ENCODE results near the gene LHX5. TPM values are rescaled to one million over a fixed set of nuclear protein-coding genes. Genes with fewer than 3 reads are reported as not detected.

The LHX5 gene
- total RNA-seq (2022) (not detected in 2 replicates), Bru-seq, nascent RNA (not detected), BruChase-seq, experiment 1, labeled RNA remaining after a 6-hour chase (not detected), BruChase-seq, experiment 2, labeled RNA remaining after a 2-hour chase (not detected)
- long read RNA-seq, partial matches to known transcripts = 0 of 1 reads
- long read RNA-seq, other reads (novel, unspliced or antisense) = 1 of 1 reads

DNA sequence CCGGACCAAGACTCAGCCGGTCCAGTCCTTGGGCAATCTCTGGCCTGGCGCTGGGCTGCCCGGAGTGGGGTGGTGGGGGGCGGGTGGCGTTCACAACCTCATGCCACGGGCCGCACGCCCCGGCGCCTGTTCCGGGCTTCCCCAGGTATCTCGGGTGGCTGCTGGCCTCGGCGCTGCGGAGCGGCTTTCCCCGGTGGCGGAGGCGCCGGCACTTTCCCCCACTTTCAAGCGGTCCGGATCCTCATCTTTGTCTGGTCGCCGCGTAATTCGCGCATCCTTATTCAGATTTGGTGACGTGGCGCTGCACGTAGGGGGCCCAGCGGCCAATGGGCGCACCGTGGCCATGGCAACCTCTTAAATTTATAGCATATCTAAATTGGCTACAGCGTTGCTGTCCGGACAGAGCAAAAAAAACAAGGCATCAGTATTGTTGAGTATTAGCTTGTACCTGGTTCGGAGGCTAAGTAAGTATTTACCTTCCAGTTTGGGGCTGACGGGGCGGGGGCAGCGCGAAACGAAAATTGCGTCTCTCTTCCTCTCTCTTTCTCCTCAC is at the start of gene LHX5:
Gene LHX5 (minus strand): TSS at position 253 of the 553 bp plus-strand sequence. CDS start 373 bp downstream, outside the sequence.
- no peaks in the 10 kb centered on the region for H3K36me3 Mint-ChIP-seq (ENCODE audit: insufficient read depth, unreplicated experiment)
- CTCF ChIA-PET = no interaction called here
- peaks cover 3% of the 10 kb centered on the region for H3K4me1 Mint-ChIP-seq (ENCODE audit: low read depth, unreplicated experiment)
- TF ChIP-seq, protein P1, sequence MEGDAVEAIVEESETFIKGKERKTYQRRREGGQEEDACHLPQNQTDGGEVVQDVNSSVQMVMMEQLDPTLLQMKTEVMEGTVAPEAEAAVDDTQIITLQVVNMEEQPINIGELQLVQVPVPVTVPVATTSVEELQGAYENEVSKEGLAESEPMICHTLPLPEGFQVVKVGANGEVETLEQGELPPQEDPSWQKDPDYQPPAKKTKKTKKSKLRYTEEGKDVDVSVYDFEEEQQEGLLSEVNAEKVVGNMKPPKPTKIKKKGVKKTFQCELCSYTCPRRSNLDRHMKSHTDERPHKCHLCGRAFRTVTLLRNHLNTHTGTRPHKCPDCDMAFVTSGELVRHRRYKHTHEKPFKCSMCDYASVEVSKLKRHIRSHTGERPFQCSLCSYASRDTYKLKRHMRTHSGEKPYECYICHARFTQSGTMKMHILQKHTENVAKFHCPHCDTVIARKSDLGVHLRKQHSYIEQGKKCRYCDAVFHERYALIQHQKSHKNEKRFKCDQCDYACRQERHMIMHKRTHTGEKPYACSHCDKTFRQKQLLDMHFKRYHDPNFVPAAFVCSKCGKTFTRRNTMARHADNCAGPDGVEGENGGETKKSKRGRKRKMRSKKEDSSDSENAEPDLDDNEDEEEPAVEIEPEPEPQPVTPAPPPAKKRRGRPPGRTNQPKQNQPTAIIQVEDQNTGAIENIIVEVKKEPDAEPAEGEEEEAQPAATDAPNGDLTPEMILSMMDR (IDR thresholded peaks at IDR 0.05; ENCODE audit: unreplicated experiment) = no peak
- H3K9me3 Mint-ChIP-seq (ENCODE audit: low read depth, unreplicated experiment) = no peaks in the 10 kb centered on the region
- BruUV-seq (replicated peaks) = no TSS peak
- intact Hi-C loops (cut with micrococcal nuclease; ENCODE audit: unreplicated experiment) = no loop called here
- no peak within 1 kb of the TSS for H3K27ac Mint-ChIP-seq (ENCODE audit: unreplicated experiment)
- peaks cover 90% of the 10 kb centered on the region for H3K27me3 Mint-ChIP-seq (ENCODE audit: unreplicated experiment)
- H3K4me3 Mint-ChIP-seq (ENCODE audit: low read depth, unreplicated experiment) = no peak within 1 kb of the TSS
- no peak for DNase-seq

DNA sequence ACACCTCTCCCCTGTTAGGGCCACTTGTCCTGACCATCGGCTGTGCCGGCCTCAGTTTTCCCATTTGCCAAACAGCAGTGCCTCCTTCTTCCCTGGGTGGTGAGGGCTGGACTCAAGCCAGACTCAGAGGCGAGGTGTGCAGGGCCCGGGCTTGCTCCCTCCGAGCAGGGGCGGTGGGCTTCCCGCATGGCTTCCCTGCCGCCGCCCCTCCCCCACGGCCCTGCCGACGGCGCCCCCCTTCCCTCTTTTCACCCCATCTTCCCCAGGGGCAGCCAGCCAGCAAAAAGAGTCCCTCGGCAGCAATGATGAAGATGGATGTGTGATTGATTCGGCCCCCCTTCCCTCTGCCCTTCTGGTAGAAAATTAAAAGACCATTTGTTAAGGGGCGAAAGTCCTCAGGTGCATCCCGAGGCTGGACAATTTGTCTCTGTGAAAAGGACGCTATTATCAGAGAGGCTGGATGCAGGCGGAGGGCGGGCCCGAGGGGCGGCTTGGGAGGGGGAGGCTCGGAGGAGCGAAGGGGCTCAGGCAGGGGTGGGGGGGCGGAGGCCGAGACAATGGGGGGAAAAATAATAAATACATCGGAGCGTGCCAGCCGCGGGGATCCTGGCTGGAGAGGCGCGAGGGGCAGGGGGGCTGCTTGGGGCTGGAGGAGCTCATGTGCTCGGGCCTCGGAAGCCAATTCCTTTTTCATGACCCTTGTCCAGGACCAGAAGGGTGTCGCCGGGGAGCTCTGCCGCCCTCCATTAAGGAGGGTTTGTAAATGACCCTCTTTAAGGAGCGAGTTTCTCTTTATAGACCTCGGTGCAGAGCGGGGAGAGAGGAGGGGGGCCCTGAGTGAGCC is 48.0 kb upstream of the LHX5 start:
- Mint-ChIP-seq H3K4me3 (ENCODE audit: low read depth, unreplicated experiment) (no peak overlapping the region), H3K27me3 (ENCODE audit: unreplicated experiment) (peaks cover 96% of the 10 kb centered on the region), H3K27ac (ENCODE audit: unreplicated experiment) (no peak overlapping the region), H3K9me3 (ENCODE audit: low read depth, unreplicated experiment) (no peaks in the 10 kb centered on the region), H3K4me1 (ENCODE audit: low read depth, unreplicated experiment) (no peaks in the 10 kb centered on the region), H3K36me3 (ENCODE audit: insufficient read depth, unreplicated experiment) (no peaks in the 10 kb centered on the region)
- no TSS peak for BruUV-seq (replicated peaks)
- TF ChIP-seq, protein P1 (IDR thresholded peaks at IDR 0.05; ENCODE audit: unreplicated experiment) = no peak
- CTCF ChIA-PET = no interaction called here
- intact Hi-C loops (cut with micrococcal nuclease; ENCODE audit: unreplicated experiment) = no loop called here
- DNase-seq = no peak

DNA sequence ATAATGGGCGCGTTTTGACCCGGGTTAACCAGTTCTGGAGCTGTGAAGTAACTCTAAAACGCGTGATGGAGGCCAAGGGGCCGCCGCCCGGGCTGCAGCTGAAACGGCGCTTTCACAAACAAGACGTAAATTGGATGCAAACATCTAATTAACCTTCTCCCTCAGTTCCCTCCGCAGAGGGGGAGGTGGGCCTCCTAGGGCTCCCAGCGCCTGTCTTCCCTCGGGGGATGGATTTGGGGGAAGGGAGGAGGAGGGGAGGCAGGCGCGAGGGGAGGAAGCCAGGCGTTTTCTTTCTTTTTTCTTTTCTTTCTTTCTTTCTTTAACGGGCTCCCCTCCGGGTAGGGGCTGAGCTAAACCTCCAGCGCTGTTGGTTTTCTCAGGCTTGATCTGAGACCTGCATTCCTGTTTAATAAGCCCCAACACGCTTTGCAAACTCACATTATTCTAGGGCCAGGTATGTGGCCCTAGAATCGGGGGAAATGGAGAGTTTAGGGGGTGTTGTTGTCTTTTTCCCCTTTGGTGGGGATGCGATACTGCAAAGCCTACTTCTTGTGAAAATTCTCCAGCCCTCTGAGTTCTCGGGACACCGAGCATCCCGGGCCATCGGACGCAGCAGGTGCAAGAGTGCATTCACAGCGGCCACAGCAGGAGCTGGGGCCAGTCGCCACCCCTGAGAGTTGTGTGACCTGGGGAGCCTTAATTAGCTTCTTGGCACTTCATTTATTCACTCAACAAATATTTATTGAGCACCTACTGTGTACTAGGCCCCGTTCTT is 43.6 kb upstream of the LHX5 start:
- no peaks in the 10 kb centered on the region for H3K9me3 Mint-ChIP-seq (ENCODE audit: low read depth, unreplicated experiment)
- intact Hi-C loops (cut with micrococcal nuclease; ENCODE audit: unreplicated experiment) = no loop called here
- TF ChIP-seq, protein P1 (IDR thresholded peaks at IDR 0.05; ENCODE audit: unreplicated experiment) = no peak
- no peaks in the 10 kb centered on the region for H3K36me3 Mint-ChIP-seq (ENCODE audit: insufficient read depth, unreplicated experiment)
- H3K27me3 Mint-ChIP-seq (ENCODE audit: unreplicated experiment) = peaks cover 95% of the 10 kb centered on the region
- no peak overlapping the region for H3K4me3 Mint-ChIP-seq (ENCODE audit: low read depth, unreplicated experiment)
- no peak overlapping the region for H3K27ac Mint-ChIP-seq (ENCODE audit: unreplicated experiment)
- no peaks in the 10 kb centered on the region for H3K4me1 Mint-ChIP-seq (ENCODE audit: low read depth, unreplicated experiment)
- no TSS peak for BruUV-seq (replicated peaks)
- no peak for DNase-seq
- CTCF ChIA-PET = interaction anchor here (0.6 kb wide), 1 partner anchor 403 kb away, joined by 3 read pairs; no protein-coding TSS in a partner anchor

DNA sequence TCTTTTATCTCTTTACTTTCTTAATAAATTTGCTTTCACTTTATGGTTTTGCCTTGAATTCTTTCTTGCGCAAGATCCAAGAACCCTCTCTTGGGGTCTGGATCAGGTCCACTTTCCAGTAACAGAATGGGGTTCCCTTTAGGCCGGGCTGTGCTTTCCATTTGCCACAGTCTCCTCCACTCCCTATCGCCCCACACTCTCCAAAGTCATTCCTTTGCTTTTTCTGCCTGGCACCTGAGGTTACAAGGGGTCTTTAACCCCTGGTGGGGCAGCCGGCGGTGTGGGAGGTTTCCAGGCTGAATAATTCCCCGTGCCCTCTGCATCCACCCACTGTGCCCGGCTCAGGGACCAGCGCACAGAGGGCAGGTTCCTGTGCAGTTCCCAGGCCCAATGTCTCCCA is 42.9 kb upstream of the LHX5 start:
- peaks cover 95% of the 10 kb centered on the region for H3K27me3 Mint-ChIP-seq (ENCODE audit: unreplicated experiment)
- no peaks in the 10 kb centered on the region for H3K4me1 Mint-ChIP-seq (ENCODE audit: low read depth, unreplicated experiment)
- BruUV-seq (replicated peaks) = no TSS peak
- TF ChIP-seq, protein P1 (IDR thresholded peaks at IDR 0.05; ENCODE audit: unreplicated experiment) = no peak
- H3K36me3 Mint-ChIP-seq (ENCODE audit: insufficient read depth, unreplicated experiment) = no peaks in the 10 kb centered on the region
- CTCF ChIA-PET = no interaction called here
- no peak overlapping the region for H3K4me3 Mint-ChIP-seq (ENCODE audit: low read depth, unreplicated experiment)
- DNase-seq = no peak
- intact Hi-C loops (cut with micrococcal nuclease; ENCODE audit: unreplicated experiment) = no loop called here
- no peaks in the 10 kb centered on the region for H3K9me3 Mint-ChIP-seq (ENCODE audit: low read depth, unreplicated experiment)
- H3K27ac Mint-ChIP-seq (ENCODE audit: unreplicated experiment) = no peak overlapping the region
